NCI-H524 (cell line): ENCODE measurements around the gene ANTKMT.

Experiments
- DNase-seq, 2 experiments: peaks; one replicate each; lab custom pipeline; 2025; lab: John Stamatoyannopoulos, UW

The ANTKMT gene

DNA sequence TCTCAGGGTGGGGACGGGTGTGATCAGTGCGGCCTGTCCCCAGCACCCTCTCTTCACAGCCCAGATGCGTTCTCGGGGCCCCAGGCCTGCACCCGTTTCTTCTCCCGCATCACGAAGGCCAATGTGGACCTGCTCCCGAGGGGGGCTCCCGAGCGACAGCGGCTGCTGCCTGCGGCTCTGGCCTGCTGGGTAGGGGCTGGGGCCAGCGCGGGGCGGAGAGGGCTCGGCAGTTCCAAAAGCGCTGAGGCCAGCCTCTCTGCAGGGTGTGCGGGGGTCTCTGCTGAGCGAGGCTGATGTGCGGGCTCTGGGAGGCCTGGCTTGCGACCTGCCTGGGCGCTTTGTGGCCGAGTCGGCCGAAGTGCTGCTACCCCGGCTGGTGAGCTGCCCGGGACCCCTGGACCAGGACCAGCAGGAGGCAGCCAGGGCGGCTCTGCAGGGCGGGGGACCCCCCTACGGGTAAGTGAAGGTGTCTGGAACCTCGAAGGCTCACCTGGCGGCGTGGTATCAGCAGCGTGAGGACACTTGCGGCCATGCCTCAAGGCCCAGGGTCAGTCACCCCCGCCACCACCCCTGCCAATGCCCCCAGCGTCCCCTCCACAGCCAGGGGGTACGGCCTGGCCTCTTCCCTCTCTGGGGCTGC lies 44.0 kb downstream of the ANTKMT start:
- no peak for DNase-seq

DNA sequence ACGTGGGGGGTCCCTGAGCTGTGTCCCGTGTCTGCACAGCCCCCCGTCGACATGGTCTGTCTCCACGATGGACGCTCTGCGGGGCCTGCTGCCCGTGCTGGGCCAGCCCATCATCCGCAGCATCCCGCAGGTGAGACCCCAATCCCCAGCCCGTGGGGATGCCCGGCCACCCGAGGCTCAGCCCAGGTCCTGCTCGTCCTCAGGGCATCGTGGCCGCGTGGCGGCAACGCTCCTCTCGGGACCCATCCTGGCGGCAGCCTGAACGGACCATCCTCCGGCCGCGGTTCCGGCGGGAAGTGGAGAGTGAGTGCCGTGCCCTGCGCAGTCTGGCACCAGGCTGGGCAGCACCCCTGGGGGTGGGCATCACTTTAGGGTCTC lies 44.5 kb downstream of the ANTKMT start:
- no peak for DNase-seq

DNA sequence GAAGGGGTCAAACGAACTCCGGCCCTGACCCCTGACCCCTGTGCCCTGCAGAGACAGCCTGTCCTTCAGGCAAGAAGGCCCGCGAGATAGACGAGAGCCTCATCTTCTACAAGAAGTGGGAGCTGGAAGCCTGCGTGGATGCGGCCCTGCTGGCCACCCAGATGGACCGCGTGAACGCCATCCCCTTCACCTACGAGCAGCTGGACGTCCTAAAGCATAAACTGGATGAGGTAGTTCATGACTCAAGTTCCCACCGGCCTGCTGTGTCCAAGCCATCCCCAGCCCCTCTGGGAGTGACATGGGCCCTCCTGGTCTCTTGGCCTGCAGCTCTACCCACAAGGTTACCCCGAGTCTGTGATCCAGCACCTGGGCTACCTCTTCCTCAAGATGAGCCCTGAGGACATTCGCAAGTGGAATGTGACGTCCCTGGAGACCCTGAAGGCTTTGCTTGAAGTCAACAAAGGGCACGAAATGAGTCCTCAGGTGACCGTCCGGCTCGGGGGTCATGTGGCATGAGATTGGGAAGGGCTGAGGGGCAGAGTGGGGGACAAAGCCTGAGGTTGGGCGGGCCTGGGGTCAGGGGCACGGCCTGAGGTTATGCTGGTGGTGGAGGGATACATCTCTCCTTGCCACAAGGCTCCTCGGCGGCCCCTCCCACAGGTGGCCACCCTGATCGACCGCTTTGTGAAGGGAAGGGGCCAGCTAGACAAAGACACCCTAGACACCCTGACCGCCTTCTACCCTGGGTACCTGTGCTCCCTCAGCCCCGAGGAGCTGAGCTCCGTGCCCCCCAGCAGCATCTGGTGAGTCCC lies 45.3 kb downstream of the ANTKMT start:
- DNase-seq: no peak

DNA sequence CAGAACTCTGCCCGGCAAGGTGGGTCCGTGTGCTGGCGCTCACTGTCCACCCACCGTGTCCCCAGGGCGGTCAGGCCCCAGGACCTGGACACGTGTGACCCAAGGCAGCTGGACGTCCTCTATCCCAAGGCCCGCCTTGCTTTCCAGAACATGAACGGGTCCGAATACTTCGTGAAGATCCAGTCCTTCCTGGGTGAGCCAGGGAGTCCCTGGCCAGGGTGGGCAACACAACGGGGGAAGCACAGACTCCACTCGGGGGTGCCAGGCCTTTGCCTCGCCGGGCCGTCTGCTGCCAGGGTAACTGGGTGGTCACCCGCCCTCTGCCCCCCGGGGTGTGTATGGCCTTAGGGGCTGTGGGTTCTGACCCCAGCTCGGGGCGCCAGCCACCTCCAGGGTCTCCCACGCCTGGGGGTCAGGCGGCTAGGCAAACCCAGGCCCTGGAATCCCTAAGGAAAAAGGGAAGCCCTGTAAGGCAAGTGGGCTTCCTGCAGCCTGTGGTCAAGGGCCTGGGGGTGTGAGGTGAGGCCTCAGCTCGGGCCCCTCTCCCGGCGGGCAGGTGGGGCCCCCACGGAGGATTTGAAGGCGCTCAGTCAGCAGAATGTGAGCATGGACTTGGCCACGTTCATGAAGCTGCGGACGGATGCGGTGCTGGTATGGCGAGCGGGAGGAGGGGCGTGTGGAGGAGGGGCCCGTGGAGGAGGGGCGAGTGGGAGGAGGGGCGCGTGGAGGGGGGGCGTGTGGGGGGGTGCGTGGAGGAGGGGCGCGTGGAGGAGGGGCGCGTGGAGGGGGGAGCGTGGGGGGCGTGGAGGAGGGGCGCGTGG lies 46.1 kb downstream of the ANTKMT start:
- no peak for DNase-seq

DNA sequence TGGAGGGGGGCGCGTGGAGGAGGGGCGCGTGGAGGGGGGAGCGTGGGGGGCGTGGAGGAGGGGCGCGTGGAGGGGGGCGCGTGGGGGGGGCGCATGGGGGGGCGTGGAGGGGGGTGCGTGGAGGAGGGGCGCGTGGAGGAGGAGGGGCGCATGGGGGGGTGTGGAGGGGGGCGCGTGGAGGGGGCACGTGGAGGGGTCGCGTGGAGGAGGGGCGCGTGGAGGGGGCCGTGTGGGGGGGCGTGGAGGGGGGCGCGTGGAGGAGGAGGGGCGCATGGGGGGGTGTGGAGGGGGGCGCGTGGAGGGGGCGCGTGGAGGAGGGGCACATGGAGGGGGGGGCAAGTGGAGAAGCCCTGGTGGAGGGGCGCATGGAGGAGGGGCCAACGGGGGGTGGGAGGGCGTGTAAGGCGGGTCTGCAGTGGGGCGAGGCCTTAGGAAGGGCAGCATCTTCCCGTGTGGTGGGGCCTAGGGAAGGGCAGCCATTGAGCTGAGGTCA lies 46.8 kb downstream of the ANTKMT start:
- DNase-seq: no peak

DNA sequence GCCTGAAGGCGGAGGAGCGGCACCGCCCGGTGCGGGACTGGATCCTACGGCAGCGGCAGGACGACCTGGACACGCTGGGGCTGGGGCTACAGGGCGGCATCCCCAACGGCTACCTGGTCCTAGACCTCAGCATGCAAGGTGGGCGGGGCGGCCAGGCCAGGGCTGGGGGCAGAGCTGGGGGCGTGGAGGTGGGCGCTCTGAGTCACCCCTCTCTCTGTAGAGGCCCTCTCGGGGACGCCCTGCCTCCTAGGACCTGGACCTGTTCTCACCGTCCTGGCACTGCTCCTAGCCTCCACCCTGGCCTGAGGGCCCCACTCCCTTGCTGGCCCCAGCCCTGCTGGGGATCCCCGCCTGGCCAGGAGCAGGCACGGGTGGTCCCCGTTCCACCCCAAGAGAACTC lies 47.5 kb downstream of the ANTKMT start:
- no peak for DNase-seq

DNA sequence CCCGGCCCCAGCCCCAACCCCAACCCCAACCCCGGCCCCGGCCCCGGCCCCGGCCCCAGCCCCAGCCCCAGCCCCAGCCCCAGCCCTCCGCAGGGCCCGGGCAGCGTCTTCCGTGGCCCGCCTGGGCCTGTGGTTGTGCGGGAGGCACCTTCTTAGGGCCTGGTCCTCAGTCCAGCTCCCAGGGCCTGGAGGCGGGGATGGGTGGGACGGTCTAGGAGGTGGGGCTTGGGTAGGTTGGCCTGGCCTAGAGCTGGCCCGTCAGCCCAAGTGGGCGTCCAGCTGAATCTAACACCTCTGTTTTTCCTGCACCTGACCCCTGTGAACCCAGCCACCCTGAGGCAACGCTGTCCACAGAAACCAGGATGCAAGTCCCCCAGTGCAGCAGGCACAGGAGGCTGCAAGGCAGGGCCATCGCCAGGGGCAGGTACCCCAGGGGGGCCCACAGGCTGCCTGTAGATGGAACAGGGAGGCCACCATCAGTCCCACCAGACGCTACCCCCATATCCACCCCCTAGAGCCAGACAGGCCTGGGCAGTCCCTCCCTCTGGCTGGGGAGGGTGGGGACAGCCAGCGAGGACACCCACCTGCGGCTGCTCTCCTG lies 48.3 kb downstream of the ANTKMT start:
- no peak for DNase-seq

DNA sequence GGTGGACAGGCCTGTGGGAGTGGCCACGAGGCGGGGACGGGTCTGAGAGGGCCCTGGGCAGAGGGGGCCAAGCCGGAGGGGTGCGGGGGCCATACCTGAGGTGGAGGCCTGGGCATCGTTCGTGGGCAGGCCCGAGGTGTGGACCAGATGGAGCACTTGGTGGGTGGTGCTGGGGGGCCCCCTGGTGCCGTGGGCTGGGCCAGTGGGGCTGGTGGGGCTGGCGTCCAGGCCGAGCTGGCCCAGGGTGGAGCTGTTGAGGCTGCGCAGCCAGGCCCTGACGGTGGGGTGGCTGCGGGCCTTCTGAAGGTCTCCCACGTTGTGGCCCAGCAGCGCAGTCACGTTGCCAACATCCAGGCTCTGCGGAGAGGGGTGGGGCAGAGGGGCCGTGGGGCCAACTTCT lies 49.0 kb downstream of the ANTKMT start:
- no peak for DNase-seq

DNA sequence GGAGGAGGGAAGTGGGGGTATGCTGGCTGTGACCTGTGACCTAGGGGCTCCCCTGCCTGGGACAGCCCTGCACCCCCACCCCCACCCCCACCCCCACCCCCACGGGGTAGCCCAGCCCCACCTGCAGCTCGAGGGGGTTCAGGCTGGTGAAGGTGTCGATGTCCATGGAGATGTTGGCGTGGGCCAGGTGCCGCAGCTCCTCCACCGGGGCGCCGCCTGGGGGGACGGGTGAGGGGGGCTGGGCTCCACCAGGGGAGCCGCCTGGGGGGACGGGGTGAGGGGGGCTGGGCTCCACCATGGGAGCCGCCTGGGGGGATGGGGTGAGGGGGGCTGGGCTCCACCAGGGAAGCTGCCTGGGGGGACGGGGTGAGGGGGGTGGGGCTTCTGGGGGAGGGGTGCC lies 49.5 kb downstream of the ANTKMT start:
- DNase-seq: no peak
